Heart right ventricle (tissue), 16 donors: ENCODE data around the gene GRIA1. TPM values are rescaled to one million over a fixed set of nuclear protein-coding genes. Genes with fewer than 3 reads are reported as not detected.

Experiments
- ATAC-seq, 8 donors: fragments of 200-7000 bp; cut with Tn5 transposase; one replicate each; pipeline ENCODE4 v1.9.1; 2020; ENCODE audit warnings: mild to moderate bottlenecking in 8 of 8, moderate library complexity in 8 of 8, moderate number of reproducible peaks in 1 of 8
- DNase-seq, 2 donors: peaks; one replicate each; pipeline ENCODE4 v3.0.0-alpha.2; 2020
- H3K27ac ChIP-seq, 10 donors: fragments of 200-600 bp; sonication (generic) in 2 of 10; one replicate each; pipeline versions ENCODE4 v1.5.0 to v1.8.0; 2020 to 2022; ENCODE audit warnings: mild to moderate bottlenecking in 3 of 10
- H3K27me3 ChIP-seq, 7 donors: fragments of 200-600 bp; one replicate each; pipeline ENCODE4 v1.8.0; 2021 to 2022; ENCODE audit warnings: mild to moderate bottlenecking in 2 of 7
- H3K36me3 ChIP-seq, 9 donors: fragments of 200-600 bp; sonication (generic) in 1 of 9; one replicate each; pipeline versions ENCODE4 v1.5.0 to v1.8.0; 2020 to 2022; ENCODE audit warnings: mild to moderate bottlenecking in 2 of 9
- H3K4me1 ChIP-seq, 9 donors: fragments of 200-600 bp; sonication (generic) in 1 of 9; one replicate each; pipeline versions ENCODE4 v1.5.0 to v1.8.0; 2020 to 2022; ENCODE audit warnings: mild to moderate bottlenecking in 4 of 9
- H3K4me3 ChIP-seq, 10 donors: fragments of 200-600 bp; sonication (generic) in 2 of 10; one replicate each; pipeline versions ENCODE4 v1.5.0 to v1.8.0; 2020 to 2022; ENCODE audit warnings: mild to moderate bottlenecking in 7 of 10, moderate library complexity in 2 of 10
- H3K9me3 ChIP-seq, 11 donors: fragments of 200-600 bp in 10 of 11; sonication (generic) in 2 of 11; one replicate each; pipeline versions ENCODE4 v1.5.0 to v1.8.0; 2013 to 2022; ENCODE audit warnings: mild to moderate bottlenecking in 2 of 11, control low read depth in 1 of 11, moderate library complexity in 1 of 11
- WGBS, 2 donors: extraction: QIAGEN DNeasy Blood & Tissue Kit; methylation state at CpG; one replicate each; pipeline ENCODE4 v1.1.7; 2013; ENCODE audit warnings: inconsistent platforms in 1 of 2; 5-methylcytosine and 5-hydroxymethylcytosine counted together
- intact Hi-C, 10 donors: fragments of 100-400 bp; cut with DNase I; formaldehyde crosslinking; loops; one replicate each; pipeline versions ENCODE4 v1.11.1 to v1.14.2; 2022
- polyA plus RNA-seq, 2 donors: library from polyadenylated mRNA; stranded (reverse); fragments of 200-250 nt; gene quantifications; one replicate each; pipeline ENCODE4 v1.2.3, GENCODE V29; 2013
- total RNA-seq, 10 donors: library from RNA; stranded (reverse); fragmentation: NEBNext Ultra II Directional in 3 of 10; extraction: Animal tissue kit (Norgen Biotek cat#: 25700) in 3 of 10; gene quantifications; one replicate each; pipeline versions ENCODE4 v1.2.1 to v1.2.4, GENCODE V29; 2021 to 2023
- TF ChIP-seq, protein P1 (sequence below), 9 donors: fragments of 200-600 bp; sonication (generic) in 2 of 9; IDR thresholded peaks; one replicate each; pipeline versions ENCODE4 v1.5.0 to v1.8.0; 2021 to 2022; ENCODE audit warnings: antibody characterized with exemption in 9 of 9, mild to moderate bottlenecking in 5 of 9, moderate library complexity in 1 of 9
- donor health status: Arrhythmogenic right ventricular cardiomyopathy.
- donor health status: ischemic (EF 13 %, LVEDD 7.1; RV severe dilation, severe dysfunction).
- donor health status: healthy with polysubstance abuse.
- donor health status: DM: no; HTN: yes; CAD: no.
- donor health status: DM: no; HTN: no; CAD: no.
- donor health status: ischemic (EF 25% LVEDD 6.9; RV normal size, moderate dysfunction).
- donor health status: ischemic (EF 25% LVEDD 5.7; RV mildly dilated, moderate dysfunction).
- donor health status: healthy.
- donor health status: DM: yes; HTN: yes; CAD: no.
- donor health status: Ischemic cardiomyopathy.
- donor health status: ischemic (EF 35%, LVEDD 5.7; RV mildly dilated, moderate dysfunction).
- donor health status: nonischemic (EF 11% LVEDD 7.7; RV severe dilation, severe dysfunction).
- donor health status: DM: yes; HTN: yes; CAD: no.
- donor health status: PGD.
- donor health status: ischemic (EF 29% LVEDD 5.4; RV normal size, mild dysfunction).
- donor health status: nonischemic (EF 23%, LVEDD 6.1; RV moderate dilation, normal function).

Gene GRIA1
- total and polyA plus RNA-seq, 12 donors, result 0.04 to 0.49 (median 0.23) TPM; not detected in 3

DNA sequence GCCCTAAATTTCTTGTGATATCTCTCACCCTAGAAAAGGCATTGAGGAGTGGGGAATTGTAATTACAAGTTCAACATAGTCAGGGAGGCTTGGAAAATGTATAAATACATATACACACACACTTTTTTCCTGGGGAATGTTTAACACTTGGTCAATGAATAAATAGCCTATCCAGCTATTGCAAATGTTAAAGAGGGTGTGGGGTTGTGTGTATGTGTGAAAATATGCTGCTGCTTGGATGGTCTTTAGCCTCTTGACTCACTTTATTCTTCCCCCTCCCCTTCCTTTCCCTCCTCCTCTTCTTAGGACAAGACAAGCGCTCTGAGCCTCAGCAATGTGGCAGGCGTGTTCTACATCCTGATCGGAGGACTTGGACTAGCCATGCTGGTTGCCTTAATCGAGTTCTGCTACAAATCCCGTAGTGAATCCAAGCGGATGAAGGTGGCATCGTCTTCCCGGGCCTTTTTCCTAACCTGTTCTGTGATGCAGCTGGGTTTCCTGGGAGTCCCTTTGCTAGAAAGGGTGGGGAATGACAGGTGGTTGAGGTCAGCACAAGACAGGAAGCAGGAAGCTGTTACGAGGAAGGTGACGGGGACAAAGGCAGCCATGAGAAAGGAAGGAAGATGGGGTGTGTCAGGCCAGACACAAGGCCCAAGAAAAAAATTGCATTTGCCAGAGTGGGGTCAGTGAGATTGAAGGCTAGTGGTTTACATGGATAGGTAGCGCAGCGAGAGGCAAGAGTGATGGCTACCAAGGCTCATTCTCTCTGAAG, 311.8 kb downstream of the GRIA1 start:
- intact Hi-C loops, result no loop called here
- Histone ChIP-seq H3K27ac (no peak overlapping the region), H3K4me3 (no peak overlapping the region), H3K4me1 (peaks cover 0 to 16% (median 0%) of the 10 kb centered on the region in 9 donors), H3K36me3 (no peaks in the 10 kb centered on the region), H3K9me3 (no peaks in the 10 kb centered on the region), H3K27me3 (no peaks in the 10 kb centered on the region)
- TF ChIP-seq, protein P1, sequence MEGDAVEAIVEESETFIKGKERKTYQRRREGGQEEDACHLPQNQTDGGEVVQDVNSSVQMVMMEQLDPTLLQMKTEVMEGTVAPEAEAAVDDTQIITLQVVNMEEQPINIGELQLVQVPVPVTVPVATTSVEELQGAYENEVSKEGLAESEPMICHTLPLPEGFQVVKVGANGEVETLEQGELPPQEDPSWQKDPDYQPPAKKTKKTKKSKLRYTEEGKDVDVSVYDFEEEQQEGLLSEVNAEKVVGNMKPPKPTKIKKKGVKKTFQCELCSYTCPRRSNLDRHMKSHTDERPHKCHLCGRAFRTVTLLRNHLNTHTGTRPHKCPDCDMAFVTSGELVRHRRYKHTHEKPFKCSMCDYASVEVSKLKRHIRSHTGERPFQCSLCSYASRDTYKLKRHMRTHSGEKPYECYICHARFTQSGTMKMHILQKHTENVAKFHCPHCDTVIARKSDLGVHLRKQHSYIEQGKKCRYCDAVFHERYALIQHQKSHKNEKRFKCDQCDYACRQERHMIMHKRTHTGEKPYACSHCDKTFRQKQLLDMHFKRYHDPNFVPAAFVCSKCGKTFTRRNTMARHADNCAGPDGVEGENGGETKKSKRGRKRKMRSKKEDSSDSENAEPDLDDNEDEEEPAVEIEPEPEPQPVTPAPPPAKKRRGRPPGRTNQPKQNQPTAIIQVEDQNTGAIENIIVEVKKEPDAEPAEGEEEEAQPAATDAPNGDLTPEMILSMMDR (IDR thresholded peaks at IDR 0.05), result no peak
- ATAC-seq (peak in 3 of 8 donors; percentile 21 to 82 (median 48)), DNase-seq (no peak)
- WGBS, 2 donors, result 72 to 79% methylated on average over 12 of the region's 12 CpGs

DNA sequence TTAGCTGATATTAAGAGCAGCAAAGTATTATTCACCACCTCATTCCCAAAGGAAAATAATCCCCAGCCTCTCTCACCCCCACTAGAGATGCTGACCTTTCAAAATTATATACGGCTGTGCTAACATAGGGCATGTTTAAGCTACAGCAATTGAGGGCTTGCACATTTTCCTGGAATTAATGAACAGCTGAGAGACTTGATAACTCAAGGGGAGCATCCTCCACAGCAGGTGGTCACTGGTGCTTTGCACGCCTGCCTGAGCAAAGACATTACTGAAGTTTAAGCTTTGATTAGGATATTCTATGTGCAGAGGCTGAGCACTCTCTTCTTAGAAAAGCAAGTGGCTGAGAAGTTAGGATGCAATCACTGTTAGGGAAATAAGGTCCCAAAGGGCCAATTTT, 317.3 kb downstream of the GRIA1 start:
- Histone ChIP-seq H3K27me3 (peaks cover 0 to 3% (median 0%) of the 10 kb centered on the region in 7 donors), H3K4me1 (peaks cover 0 to 2% (median 0%) of the 10 kb centered on the region in 9 donors), H3K27ac (no peak overlapping the region), H3K36me3 (no peaks in the 10 kb centered on the region), H3K9me3 (no peaks in the 10 kb centered on the region), H3K4me3 (no peak overlapping the region)
- no peak for DNase-seq
- TF ChIP-seq, protein P1 (IDR thresholded peaks at IDR 0.05), result no peak
- ATAC-seq, result no peak
- intact Hi-C loops, result no loop called here
- 55 to 72% methylated on average over 2 of the region's 2 CpGs for WGBS, 2 donors

DNA sequence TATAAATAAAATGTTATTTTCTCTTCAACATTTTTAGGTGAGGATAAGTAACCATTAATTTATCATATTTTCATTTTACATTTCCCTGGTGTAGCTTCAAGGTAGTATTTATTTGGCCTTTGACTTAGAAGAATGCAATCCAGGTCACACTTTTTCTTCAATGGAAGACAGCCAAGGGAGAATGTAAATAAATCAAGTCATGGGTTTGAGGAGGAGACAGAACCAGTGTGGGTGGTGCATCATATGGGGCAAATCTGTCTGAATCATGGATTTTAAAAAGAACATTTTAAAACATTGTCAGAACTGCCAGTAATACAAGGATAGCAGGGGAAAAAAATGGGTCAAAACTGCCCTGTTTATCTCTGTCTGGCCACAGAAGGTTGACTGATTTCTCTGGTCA, 318.7 kb downstream of the GRIA1 start:
- Histone ChIP-seq H3K36me3 (no peaks in the 10 kb centered on the region), H3K4me3 (no peak overlapping the region), H3K27me3 (peaks cover 0 to 6% (median 0%) of the 10 kb centered on the region in 7 donors), H3K9me3 (no peaks in the 10 kb centered on the region), H3K4me1 (no peaks in the 10 kb centered on the region), H3K27ac (no peak overlapping the region)
- DNase-seq, result no peak
- TF ChIP-seq, protein P1 (IDR thresholded peaks at IDR 0.05), result no peak
- intact Hi-C loops, result no loop called here
- no peak for ATAC-seq

DNA sequence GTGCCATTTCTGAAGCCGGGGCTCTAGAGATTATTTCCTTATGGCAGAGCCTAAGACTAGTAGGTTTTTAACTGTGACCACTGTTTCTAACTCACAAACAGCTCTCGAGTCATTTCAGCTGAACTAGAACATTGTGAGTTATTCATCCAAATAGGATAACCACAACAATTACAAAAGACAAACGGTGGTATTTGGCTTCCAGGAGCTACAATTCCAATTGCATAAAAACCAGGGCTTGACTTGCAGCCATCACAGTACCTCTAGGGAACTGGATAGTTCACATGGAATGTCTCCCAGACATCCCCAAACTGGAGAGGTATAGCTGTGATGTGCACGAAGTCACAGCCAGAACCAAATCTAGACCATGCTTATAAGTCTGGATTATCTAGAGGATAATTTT, 323.4 kb downstream of the GRIA1 start:
- no peaks in the 10 kb centered on the region for H3K9me3 ChIP-seq
- DNase-seq, result no peak
- no peak overlapping the region for H3K4me3 ChIP-seq
- intact Hi-C loops, result no loop called here
- no peaks in the 10 kb centered on the region for H3K4me1 ChIP-seq
- TF ChIP-seq, protein P1 (IDR thresholded peaks at IDR 0.05), result no peak
- H3K27me3 ChIP-seq, result peaks cover 0 to 6% (median 0%) of the 10 kb centered on the region in 7 donors
- no peak for ATAC-seq
- H3K36me3 ChIP-seq, result no peaks in the 10 kb centered on the region
- WGBS, 2 donors, result 72 to 79% methylated on average over 4 of the region's 4 CpGs
- H3K27ac ChIP-seq, result no peak overlapping the region
